ENCODE results near the gene OR13C2. TPM values are rescaled to one million over a fixed set of nuclear protein-coding genes. Genes with fewer than 3 reads are reported as not detected.
"Not testable (repeated sequence)": the region's sequence is repeated elsewhere in the genome, so short reads cannot be mapped to it uniquely, and the experiment has no call there.

OR13C2 gene
- total and polyA plus RNA-seq, 2 experiments from 2014 or later = not detected

- in situ Hi-C loops (cut with MboI) = no loop called here
Measured at GRCh38 chr9:104617418-104617817, 12.0 kb upstream of the OR13C2 start.

GRCh38 chr9:104611213-104611612, 5.8 kb upstream of the OR13C2 start:
- Histone ChIP-seq H3K79me2 (ENCODE audit: insufficient read depth) (no peaks in the 10 kb centered on the region), H3K27me3 (replicated peaks; ENCODE audit: insufficient read depth) (no peaks in the 10 kb centered on the region), H3K27ac (no peak overlapping the region), H3K4me3 (no peak overlapping the region), H3K36me3 (ENCODE audit: low read depth) (no peaks in the 10 kb centered on the region), H3F3A (ENCODE audit: insufficient read depth) (no peaks in the 10 kb centered on the region), H3K9ac (no peak overlapping the region), H3K9me2 (ENCODE audit: insufficient read depth) (no peaks in the 10 kb centered on the region), H3K4me2 (ENCODE audit: unreplicated experiment) (no peak overlapping the region), H3K9me3 (ENCODE audit: low read depth) (no peaks in the 10 kb centered on the region), H2AFZ (no peak overlapping the region), H3K4me1 (ENCODE audit: insufficient read depth) (no peaks in the 10 kb centered on the region), H4K20me1 (ENCODE audit: insufficient read depth) (no peaks in the 10 kb centered on the region)
- 82 to 88% methylated on average over 2 of the region's 2 CpGs for WGBS, 2 experiments (ENCODE audit: low coverage in 1 of 2, low lambda C conversion rate in 2 of 2, missing lambda C conversion rate in 2 of 2)
- no peak for TF ChIP-seq EZH2phosphoT487 (IDR thresholded peaks at IDR 0.05; ENCODE audit: insufficient read depth, low read depth)
- TF ChIP-seq EZH2 (IDR thresholded peaks at IDR 0.05; ENCODE audit: insufficient read depth, poor library complexity, severe bottlenecking) = no peak
- in situ Hi-C loops (cut with MboI) = no loop called here
- DNase-seq = no peak

More at GRCh38 chr9:104617418-104617817, 12.0 kb upstream of the OR13C2 start:
- Histone ChIP-seq H3K4me2 (ENCODE audit: unreplicated experiment) (no peak overlapping the region), H3K9ac (no peak overlapping the region), H2AFZ (no peak overlapping the region), H3F3A (ENCODE audit: insufficient read depth) (no peaks in the 10 kb centered on the region), H3K79me2 (ENCODE audit: insufficient read depth) (no peaks in the 10 kb centered on the region), H3K36me3 (ENCODE audit: low read depth) (no peaks in the 10 kb centered on the region), H3K4me1 (ENCODE audit: insufficient read depth) (no peaks in the 10 kb centered on the region), H3K4me3 (no peak overlapping the region), H3K9me3 (ENCODE audit: low read depth) (no peaks in the 10 kb centered on the region), H3K27ac (no peak overlapping the region), H3K27me3 (replicated peaks; ENCODE audit: insufficient read depth) (no peaks in the 10 kb centered on the region), H4K20me1 (ENCODE audit: insufficient read depth) (no peaks in the 10 kb centered on the region), H3K9me2 (ENCODE audit: insufficient read depth) (no peaks in the 10 kb centered on the region)
- no peak for DNase-seq
- TF ChIP-seq EZH2phosphoT487 (IDR thresholded peaks at IDR 0.05; ENCODE audit: insufficient read depth, low read depth) = no peak

GRCh38 chr9:104608336-104608735, 2.9 kb upstream of the OR13C2 start:
- Histone ChIP-seq H3K27me3 (replicated peaks; ENCODE audit: insufficient read depth) (no peaks in the 10 kb centered on the region), H3K9me3 (ENCODE audit: low read depth) (no peaks in the 10 kb centered on the region), H3K79me2 (ENCODE audit: insufficient read depth) (no peaks in the 10 kb centered on the region), H3K4me1 (ENCODE audit: insufficient read depth) (no peaks in the 10 kb centered on the region), H4K20me1 (ENCODE audit: insufficient read depth) (no peaks in the 10 kb centered on the region), H3F3A (ENCODE audit: insufficient read depth) (no peaks in the 10 kb centered on the region), H3K9ac (no peak overlapping the region), H3K27ac (no peak overlapping the region), H2AFZ (no peak overlapping the region), H3K36me3 (ENCODE audit: low read depth) (no peaks in the 10 kb centered on the region), H3K9me2 (ENCODE audit: insufficient read depth) (no peaks in the 10 kb centered on the region), H3K4me3 (no peak overlapping the region), H3K4me2 (ENCODE audit: unreplicated experiment) (no peak overlapping the region)
- DNase-seq = peak; percentile 19
- in situ Hi-C loops (cut with MboI) = no loop called here
- no peak for TF ChIP-seq EZH2 (IDR thresholded peaks at IDR 0.05; ENCODE audit: insufficient read depth, poor library complexity, severe bottlenecking)
- no peak for TF ChIP-seq EZH2phosphoT487 (IDR thresholded peaks at IDR 0.05; ENCODE audit: insufficient read depth, low read depth)
- 4 to 15% methylated on average over 1 of the region's 1 CpG for WGBS, 2 experiments (ENCODE audit: low coverage in 1 of 2, low lambda C conversion rate in 2 of 2, missing lambda C conversion rate in 2 of 2)

DNA sequence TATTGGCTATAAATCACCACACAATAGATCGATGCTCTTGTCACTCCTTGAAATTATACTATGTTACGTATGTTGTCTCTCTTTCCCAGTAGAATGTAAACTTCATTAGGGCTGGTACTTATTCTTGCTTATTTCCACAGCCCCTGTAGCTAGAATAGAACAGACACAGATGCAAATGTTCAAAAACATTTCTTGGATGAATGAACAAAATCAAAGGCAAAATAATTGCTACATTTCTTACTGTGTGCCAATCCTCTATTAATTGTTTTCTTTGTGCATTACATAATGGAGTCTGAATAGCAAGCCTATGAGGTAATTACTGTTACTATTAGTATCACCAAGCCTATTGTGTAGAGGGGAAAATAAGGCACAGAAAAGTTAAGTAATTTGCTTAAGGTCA, 725 bp upstream of the OR13C2 start:
- H3K9ac ChIP-seq = no peak overlapping the region
- no peak overlapping the region for H3K4me3 ChIP-seq
- no peaks in the 10 kb centered on the region for H3F3A ChIP-seq (ENCODE audit: insufficient read depth)
- H3K4me2 ChIP-seq (ENCODE audit: unreplicated experiment) = no peak overlapping the region
- H3K9me3 ChIP-seq (ENCODE audit: low read depth) = no peaks in the 10 kb centered on the region
- no peaks in the 10 kb centered on the region for H3K36me3 ChIP-seq (ENCODE audit: low read depth)
- no peak overlapping the region for H3K27ac ChIP-seq
- peak; percentile 3 for DNase-seq
- H3K4me1 ChIP-seq (ENCODE audit: insufficient read depth) = no peaks in the 10 kb centered on the region
- H2AFZ ChIP-seq = no peak overlapping the region
- in situ Hi-C loops (cut with MboI) = no loop called here
- 22 to 27% methylated on average over 2 of the region's 2 CpGs for WGBS, 2 experiments (ENCODE audit: low coverage in 1 of 2, low lambda C conversion rate in 2 of 2, missing lambda C conversion rate in 2 of 2)
- TF ChIP-seq EZH2phosphoT487 (IDR thresholded peaks at IDR 0.05; ENCODE audit: insufficient read depth, low read depth) = no peak
- no peak for TF ChIP-seq EZH2 (IDR thresholded peaks at IDR 0.05; ENCODE audit: insufficient read depth, poor library complexity, severe bottlenecking)
- H3K79me2 ChIP-seq (ENCODE audit: insufficient read depth) = no peaks in the 10 kb centered on the region
- no peaks in the 10 kb centered on the region for H3K9me2 ChIP-seq (ENCODE audit: insufficient read depth)
- H3K27me3 ChIP-seq (replicated peaks; ENCODE audit: insufficient read depth) = no peaks in the 10 kb centered on the region
- H4K20me1 ChIP-seq (ENCODE audit: insufficient read depth) = no peaks in the 10 kb centered on the region

GRCh38 chr9:104604801-104605200, 626 bp downstream of the OR13C2 start:
- no peaks in the 10 kb centered on the region for H3K79me2 ChIP-seq (ENCODE audit: insufficient read depth)
- no peaks in the 10 kb centered on the region for H4K20me1 ChIP-seq (ENCODE audit: insufficient read depth)
- H3K36me3 ChIP-seq (ENCODE audit: low read depth) = no peaks in the 10 kb centered on the region
- no peak overlapping the region for H3K27ac ChIP-seq
- in situ Hi-C loops (cut with MboI) = no loop called here
- H3F3A ChIP-seq (ENCODE audit: insufficient read depth) = no peaks in the 10 kb centered on the region
- WGBS, 2 experiments (ENCODE audit: low coverage in 1 of 2, low lambda C conversion rate in 2 of 2, missing lambda C conversion rate in 2 of 2) = 61% methylated on average over 3 of the region's 3 CpGs
- H3K27me3 ChIP-seq (replicated peaks; ENCODE audit: insufficient read depth) = no peaks in the 10 kb centered on the region
- no peak overlapping the region for H2AFZ ChIP-seq
- no peak for TF ChIP-seq EZH2 (IDR thresholded peaks at IDR 0.05; ENCODE audit: insufficient read depth, poor library complexity, severe bottlenecking)
- TF ChIP-seq EZH2phosphoT487 (IDR thresholded peaks at IDR 0.05; ENCODE audit: insufficient read depth, low read depth) = no peak
- no peak for DNase-seq
- H3K9me3 ChIP-seq (ENCODE audit: low read depth) = no peaks in the 10 kb centered on the region
- H3K4me3 ChIP-seq = no peak overlapping the region
- H3K9me2 ChIP-seq (ENCODE audit: insufficient read depth) = no peaks in the 10 kb centered on the region
- no peaks in the 10 kb centered on the region for H3K4me1 ChIP-seq (ENCODE audit: insufficient read depth)
- H3K9ac ChIP-seq = no peak overlapping the region
- no peak overlapping the region for H3K4me2 ChIP-seq (ENCODE audit: unreplicated experiment)

- DNase-seq; H3F3A ChIP-seq (ENCODE audit: insufficient read depth); in situ Hi-C loops (cut with MboI); H3K79me2 ChIP-seq (ENCODE audit: insufficient read depth); H3K27ac ChIP-seq; H2AFZ ChIP-seq; H3K4me2 ChIP-seq (ENCODE audit: unreplicated experiment); H3K36me3 ChIP-seq (ENCODE audit: low read depth); H3K4me1 ChIP-seq (ENCODE audit: insufficient read depth); H3K9me3 ChIP-seq (ENCODE audit: low read depth); H3K9ac ChIP-seq; H3K4me3 ChIP-seq; H3K9me2 ChIP-seq (ENCODE audit: insufficient read depth); H4K20me1 ChIP-seq (ENCODE audit: insufficient read depth); H3K27me3 ChIP-seq (replicated peaks; ENCODE audit: insufficient read depth): not testable (repeated sequence)
Measured at GRCh38 chr9:104599313-104599712, 6.1 kb downstream of the OR13C2 start, which contains the start of gene OR13C5. Gene OR13C5 (minus strand): TSS chr9:104599413. CDS start chr9:104599413, 0 bp downstream.

DNA sequence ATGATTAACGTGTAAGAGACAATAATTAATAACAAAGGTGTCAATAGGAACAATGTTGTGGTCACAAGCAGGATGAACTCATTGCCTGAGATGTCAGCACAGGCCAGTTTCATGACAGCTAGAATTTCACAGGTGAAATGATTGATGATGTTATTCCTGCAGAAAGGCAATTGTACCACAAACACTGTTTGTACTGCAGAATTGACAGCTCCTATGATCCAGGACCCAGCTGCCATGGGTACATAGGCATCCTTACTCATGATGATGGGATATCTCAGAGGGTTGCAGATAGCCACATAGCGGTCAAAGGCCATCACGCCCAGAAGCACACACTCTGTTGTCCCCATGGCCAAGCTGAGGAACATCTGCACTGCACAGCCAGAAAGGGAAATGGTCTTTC, 6.7 kb downstream of the OR13C2 start:
- not testable (repeated sequence) for H3F3A ChIP-seq (ENCODE audit: insufficient read depth); H3K4me2 ChIP-seq (ENCODE audit: unreplicated experiment)
- 42 to 60% methylated on average over 3 of the region's 3 CpGs for WGBS, 2 experiments (ENCODE audit: low coverage in 1 of 2, low lambda C conversion rate in 2 of 2, missing lambda C conversion rate in 2 of 2)

More for the DNA sequence above, 6.7 kb downstream of the OR13C2 start:
- H2AFZ ChIP-seq; H3K79me2 ChIP-seq (ENCODE audit: insufficient read depth); H3K9ac ChIP-seq; DNase-seq; H3K9me3 ChIP-seq (ENCODE audit: low read depth); H3K9me2 ChIP-seq (ENCODE audit: insufficient read depth); H3K27ac ChIP-seq; H3K4me3 ChIP-seq; H3K4me1 ChIP-seq (ENCODE audit: insufficient read depth); in situ Hi-C loops (cut with MboI); H3K36me3 ChIP-seq (ENCODE audit: low read depth); H4K20me1 ChIP-seq (ENCODE audit: insufficient read depth); H3K27me3 ChIP-seq (replicated peaks; ENCODE audit: insufficient read depth): not testable (repeated sequence)
